ENCODE measurements around the gene ACLY.

- TF ChIP-seq CTCF (IDR thresholded peaks at IDR 0.05; ENCODE audit: low read length) (no peak), EZH2 (IDR thresholded peaks at IDR 0.05; ENCODE audit: borderline replicate concordance, low read length) (no peak)
Observed at GRCh38 chr17:41957869-41958439, 39.2 kb upstream of the ACLY start.

Measured in OCI-LY1 (cell line).